HG02884 (cell line): ENCODE data around the gene SLC25A2.
"Not testable (repeated sequence)": the region's sequence is repeated elsewhere in the genome, so short reads cannot be mapped to it uniquely, and the experiment has no call there.

ENCODE experiments used
- ATAC-seq: cut with Tn5 transposase; IDR thresholded peaks from one replicate; pipeline ENCODE4 v1.9.1; 2021; ENCODE audit warnings: mild to moderate bottlenecking, moderate library complexity; ENCODE audit not compliant: unreplicated experiment

SLC25A2 gene

DNA sequence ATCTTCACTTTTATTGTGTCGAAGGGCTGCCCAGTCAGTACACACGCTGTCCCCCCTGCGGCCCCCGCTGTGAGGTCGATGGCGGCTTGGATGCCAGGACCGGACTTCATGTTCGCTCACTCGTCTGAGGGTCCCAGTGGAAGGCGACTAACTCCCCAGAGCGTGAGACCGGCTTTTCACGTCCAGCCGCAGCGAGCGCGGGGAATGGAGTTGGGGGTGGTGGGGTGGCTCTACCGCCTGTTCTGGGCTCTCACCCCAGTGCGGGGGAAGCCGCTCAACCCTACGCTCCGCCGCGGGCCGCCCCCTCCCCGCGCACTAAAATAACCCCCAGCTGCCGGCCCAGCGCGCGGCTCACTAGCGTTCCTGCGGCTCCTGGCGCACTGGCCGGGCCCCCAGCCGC, at the start of gene SLC25A2:
Gene SLC25A2, minus strand, starts transcription at position 294 of the 400 bp plus-strand sequence. Its CDS starts 184 bp downstream, at position 110.
- ATAC-seq, result no peak

- no peak for ATAC-seq
These were observed 47.7 kb upstream of the SLC25A2 start for GRCh38 chr5:141351591-141351990.

DNA sequence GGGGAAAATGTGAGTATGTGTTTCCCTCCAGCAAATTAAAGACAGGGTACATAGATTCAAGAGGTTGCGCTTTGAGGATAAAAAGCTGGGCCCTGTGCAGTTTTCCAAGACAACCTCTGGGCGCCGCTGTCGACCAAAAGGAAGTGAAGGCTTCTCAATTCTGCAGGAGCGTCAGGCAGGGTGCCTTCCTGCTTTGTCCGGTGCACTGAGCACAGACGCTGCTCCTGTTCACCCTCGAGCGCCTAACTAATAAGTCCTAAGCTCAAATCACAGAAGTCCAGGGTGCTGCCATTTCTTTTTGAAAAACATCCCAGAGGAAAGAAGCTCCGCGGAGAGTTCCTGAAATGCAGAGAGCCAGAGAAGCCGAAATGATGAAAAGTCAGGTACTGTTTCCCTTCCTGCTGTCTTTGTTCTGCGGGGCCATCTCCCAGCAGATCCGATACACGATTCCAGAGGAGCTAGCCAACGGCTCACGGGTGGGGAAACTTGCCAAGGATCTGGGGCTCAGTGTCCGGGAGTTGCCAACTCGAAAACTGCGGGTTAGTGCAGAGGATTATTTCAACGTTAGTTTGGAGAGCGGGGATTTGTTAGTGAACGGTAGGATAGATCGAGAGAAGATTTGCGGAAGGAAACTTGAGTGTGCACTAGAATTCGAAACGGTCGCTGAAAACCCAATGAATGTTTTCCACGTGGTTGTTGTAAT, 46.2 kb upstream of the SLC25A2 start, which contains the start of gene PCDHGB1:
Gene PCDHGB1, plus strand, starts transcription at position 183 of the 703 bp plus-strand sequence. Its CDS starts 162 bp downstream, at position 345.
- ATAC-seq, result peak; percentile 73

DNA sequence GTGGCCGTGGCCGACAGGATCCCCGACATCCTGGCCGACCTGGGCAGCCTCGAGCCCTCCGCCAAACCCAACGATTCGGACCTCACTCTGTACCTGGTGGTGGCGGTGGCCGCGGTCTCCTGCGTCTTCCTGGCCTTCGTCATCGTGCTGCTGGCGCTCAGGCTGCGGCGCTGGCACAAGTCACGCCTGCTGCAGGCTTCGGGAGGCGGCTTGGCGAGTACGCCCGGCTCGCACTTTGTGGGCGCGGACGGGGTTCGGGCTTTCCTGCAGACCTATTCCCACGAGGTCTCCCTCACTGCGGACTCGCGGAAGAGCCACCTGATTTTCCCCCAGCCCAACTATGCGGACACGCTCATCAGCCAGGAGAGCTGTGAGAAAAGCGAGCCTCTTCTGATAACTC, 42.2 kb upstream of the SLC25A2 start:
- ATAC-seq, result not testable (repeated sequence)

DNA sequence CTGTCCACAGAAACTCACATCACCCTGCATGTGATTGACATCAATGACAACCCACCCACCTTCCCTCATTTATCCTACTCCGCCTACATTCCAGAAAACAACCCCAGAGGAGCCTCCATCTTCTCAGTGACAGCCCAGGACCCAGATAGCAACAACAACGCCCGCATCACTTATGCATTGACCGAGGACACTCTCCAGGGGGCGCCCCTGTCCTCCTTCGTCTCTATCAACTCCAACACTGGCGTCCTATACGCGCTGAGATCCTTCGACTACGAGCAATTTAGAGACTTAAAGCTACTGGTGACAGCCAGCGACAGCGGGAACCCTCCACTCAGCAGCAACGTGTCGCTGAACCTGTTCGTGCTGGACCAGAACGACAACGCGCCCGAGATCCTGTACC, 41.5 kb upstream of the SLC25A2 start:
- no peak for ATAC-seq

- ATAC-seq, result no peak
These were observed 40.2 kb upstream of the SLC25A2 start for GRCh38 chr5:141343953-141344463.

DNA sequence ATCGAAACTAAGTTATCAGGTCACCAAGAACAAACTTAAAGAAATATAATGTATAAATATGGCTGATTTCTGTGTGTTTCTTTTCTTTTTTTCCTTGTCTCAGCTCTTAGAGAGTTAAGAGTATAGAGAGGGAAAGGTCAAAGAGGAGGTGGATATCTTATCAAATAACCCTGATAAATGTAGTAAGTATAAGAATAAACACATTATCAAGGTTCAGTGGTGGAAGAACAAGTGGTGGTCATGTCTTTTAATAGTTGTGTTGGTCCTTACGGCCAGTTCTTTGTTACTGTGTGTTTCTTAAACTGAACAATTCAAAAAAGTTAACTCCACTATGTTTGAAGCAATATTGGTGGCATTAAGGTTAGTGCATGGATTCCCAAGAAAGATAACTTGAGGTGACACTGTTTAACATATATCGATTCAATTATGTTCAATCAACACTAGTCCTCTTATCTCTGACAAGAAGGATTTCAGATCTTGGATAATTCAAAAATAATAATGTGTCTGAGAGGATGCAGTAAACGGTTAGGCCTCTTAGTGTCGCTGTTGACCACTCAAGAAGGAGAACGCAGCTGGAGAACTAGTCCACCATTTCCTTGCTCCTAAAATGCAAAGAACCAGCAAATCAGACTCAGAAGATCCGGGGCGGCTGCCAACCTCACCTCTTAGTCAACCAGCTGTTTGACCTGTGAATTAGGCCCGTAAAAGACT, 39.5 kb upstream of the SLC25A2 start, which contains the start of gene PCDHGA3:
Gene PCDHGA3, plus strand, starts transcription at position 588 of the 711 bp plus-strand sequence. CDS start 205 bp downstream, outside the sequence.
- ATAC-seq, result no peak

GRCh38 chr5:141342773-141343172, 38.9 kb upstream of the SLC25A2 start:
- no peak for ATAC-seq

GRCh38 chr5:141340781-141341354, 37.0 kb upstream of the SLC25A2 start:
- not testable (repeated sequence) for ATAC-seq

DNA sequence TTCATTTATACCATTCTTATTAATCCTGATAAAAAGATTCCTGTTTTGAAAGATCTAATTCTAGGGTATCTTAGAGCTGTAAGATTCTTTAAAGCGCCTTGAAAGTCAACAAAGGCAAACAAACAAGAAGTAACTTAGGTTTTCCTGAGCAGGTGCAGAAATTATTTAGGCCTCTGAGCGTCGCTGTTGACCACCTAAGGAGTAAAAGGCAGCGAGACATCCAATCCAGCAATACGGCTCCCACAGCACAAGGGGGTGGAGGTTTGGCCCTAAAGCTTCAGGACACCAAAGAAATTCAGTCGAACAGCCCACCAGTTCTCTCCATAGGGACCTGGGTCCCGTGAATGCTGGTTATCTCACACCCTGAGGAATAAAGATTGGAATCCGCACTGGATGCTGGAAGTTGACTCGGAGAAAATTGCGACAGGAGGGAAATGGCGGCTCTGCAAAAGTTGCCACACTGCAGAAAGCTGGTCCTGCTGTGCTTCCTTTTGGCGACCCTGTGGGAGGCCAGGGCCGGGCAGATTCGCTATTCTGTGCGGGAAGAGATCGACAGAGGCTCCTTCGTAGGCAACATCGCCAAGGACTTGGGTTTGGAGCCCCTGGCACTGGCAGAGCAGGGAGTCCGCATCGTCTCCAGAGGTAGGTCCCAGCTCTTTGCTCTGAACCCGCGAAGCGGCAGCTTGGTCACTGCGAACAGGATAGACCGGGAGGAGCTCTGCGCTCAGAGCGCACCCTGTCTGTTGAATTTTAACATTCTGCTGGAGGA, 34.9 kb upstream of the SLC25A2 start, which contains the start of gene PCDHGA2:
Gene PCDHGA2, plus strand, starts transcription at position 223 of the 769 bp plus-strand sequence.
- no peak for ATAC-seq

DNA sequence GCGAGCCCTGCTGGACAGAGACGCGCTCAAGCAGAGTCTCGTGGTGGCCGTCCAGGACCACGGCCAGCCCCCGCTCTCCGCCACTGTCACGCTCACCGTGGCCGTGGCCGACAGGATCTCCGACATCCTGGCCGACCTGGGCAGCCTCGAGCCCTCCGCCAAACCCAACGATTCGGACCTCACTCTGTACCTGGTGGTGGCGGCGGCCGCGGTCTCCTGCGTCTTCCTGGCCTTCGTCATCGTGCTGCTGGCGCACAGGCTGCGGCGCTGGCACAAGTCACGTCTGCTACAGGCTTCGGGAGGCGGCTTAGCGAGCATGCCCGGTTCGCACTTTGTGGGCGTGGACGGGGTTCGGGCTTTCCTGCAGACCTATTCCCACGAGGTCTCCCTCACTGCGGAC, 28.7 kb upstream of the SLC25A2 start:
- not testable (repeated sequence) for ATAC-seq

DNA sequence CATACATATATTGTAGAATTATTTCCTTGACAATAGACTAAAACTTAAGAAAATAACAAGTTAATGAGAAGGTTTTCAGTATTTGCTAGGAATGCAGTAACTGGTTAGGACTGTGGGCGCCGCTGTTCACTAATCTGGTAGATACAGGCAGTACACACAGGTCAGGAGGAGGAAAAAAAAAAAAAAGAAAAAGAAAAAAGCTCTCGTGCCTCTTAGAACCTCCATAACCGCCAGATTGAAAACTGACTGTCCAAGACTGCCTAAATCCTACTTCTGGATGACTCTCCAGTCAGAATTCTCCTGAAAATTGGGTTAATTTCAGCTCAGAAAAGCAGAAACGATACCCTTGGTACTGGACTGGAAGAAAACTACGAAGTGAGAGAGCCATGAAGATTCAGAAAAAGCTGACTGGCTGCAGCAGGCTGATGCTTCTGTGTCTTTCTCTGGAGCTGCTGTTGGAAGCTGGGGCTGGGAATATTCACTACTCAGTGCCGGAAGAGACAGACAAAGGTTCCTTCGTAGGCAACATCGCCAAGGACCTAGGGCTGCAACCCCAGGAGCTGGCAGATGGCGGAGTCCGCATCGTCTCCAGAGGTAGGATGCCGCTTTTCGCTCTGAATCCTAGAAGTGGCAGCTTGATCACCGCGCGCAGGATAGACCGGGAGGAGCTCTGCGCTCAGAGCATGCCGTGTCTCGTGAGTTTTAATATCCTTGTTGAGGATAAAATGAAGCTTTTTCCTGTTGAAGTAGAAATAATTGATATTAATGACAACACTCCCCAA, 26.6 kb upstream of the SLC25A2 start, which contains the start of gene PCDHGA1:
Gene PCDHGA1, plus strand, starts transcription at position 216 of the 782 bp plus-strand sequence.
- ATAC-seq, result peak; percentile 47

- ATAC-seq, result no peak
These were observed 24.4 kb upstream of the SLC25A2 start for GRCh38 chr5:141328231-141328630.

DNA sequence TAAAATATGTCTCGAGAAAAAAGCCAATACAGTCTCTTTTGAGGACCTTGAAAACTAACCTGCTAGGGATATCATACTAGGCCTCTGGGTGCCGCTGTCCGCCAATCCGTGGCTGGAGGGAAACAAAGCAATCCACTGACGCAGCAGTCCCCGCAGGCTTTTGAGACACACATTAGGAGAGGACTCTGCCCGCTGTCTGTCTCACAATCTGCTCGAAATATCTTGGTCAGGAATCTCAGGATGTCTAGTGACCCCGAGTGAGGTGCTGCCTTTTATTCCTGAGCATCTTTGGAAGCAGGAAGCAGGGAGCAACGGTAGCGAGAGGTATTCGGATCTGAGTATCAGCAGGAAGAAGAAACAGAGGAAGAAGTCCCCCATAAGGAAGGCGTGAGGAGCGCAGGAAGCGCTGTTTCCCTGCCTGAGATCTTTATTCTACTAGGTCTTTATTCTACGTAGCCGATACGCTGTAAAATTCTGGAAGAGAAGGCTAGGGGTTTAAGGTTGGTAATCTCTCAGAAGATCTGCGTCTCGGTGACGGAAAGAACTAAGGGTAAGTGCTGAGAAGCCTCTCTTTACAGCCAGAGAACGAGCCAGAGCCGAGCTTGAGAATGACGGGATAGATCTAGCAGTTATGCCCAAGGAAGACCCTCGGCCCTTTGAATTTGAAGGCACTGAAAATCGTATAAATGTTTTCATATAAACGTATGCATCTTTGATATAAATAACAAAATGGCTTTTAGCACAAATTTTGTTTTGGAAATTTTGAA, 22.4 kb upstream of the SLC25A2 start:
- no peak for ATAC-seq

DNA sequence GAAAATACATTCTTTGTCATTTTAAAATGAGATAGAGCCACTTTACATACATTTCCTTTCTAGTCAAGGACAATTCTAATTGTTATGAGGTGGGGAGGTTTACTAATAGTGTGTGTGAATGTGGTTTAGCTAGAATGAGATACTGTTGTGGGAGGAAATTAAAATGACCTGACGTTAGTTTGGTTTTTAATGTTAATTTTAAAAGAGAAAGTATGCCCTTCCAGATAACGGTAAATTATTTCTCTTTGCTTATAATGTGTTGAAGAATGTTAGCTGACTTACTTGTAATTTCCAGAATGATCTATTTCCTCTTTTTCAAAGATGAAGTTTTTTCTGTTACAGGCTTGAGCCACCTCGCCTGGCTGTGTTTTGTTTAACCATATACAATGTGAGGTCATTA, 18.4 kb upstream of the SLC25A2 start:
- no peak for ATAC-seq

- ATAC-seq, result peak; percentile 88
These were observed 16.6 kb upstream of the SLC25A2 start, which contains the start of gene TAF7 for GRCh38 chr5:141320225-141321169. TSS of gene TAF7 (minus strand) at chr5:141320784. CDS start at chr5:141320044, 740 bp downstream.

DNA sequence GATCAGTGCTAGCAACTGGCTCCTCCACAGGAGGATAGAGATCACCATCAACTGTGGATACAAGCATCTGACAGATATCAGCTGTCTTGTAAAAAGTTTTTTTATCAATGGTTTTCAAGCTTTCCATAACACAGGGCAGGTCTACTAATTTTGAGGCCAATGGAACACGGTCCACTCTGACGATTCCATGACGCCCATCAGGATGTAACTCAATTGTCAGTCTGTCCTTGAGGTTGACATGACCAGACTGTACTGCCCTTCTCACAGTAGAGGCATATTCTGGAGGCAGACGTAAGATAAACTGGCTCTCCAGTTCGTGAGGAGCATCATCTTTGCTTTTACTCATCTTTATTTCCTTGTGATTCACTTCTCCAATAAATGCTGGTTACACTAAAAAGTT, 15.8 kb upstream of the SLC25A2 start:
- no peak for ATAC-seq

GRCh38 chr5:141319202-141319601, 15.4 kb upstream of the SLC25A2 start:
- ATAC-seq, result no peak
